Effector memory CD4-positive, alpha-beta T cell (primary cell): ENCODE results near the gene SNX10.
A peak's percentile ranks its signal among the peaks of the same experiment; 100 is the strongest.

ENCODE experiments used
- DNase-seq, 3 donors: peaks; one replicate each; pipeline ENCODE4 v3.0.0-alpha.2; 2020
- H3K27ac ChIP-seq: 2 replicates; pipeline ENCODE4 v1.7.0; 2013; ENCODE audit warnings: mild to moderate bottlenecking, low read length, moderate library complexity; ENCODE audit not compliant: insufficient read depth, poor library complexity, severe bottlenecking
- H3K27me3 ChIP-seq: replicated peaks from 2 replicates; pipeline ENCODE4 v1.7.0; 2013; ENCODE audit warnings: mild to moderate bottlenecking, low read length; ENCODE audit not compliant: insufficient read depth, control insufficient read depth, poor library complexity, severe bottlenecking
- H3K36me3 ChIP-seq: 2 replicates; pipeline ENCODE4 v1.7.0; 2013; ENCODE audit warnings: mild to moderate bottlenecking, low read length, moderate library complexity; ENCODE audit not compliant: control insufficient read depth, insufficient read depth
- H3K4me1 ChIP-seq: 2 replicates; pipeline ENCODE4 v1.7.0; 2013; ENCODE audit warnings: low read length, mild to moderate bottlenecking; ENCODE audit not compliant: control insufficient read depth, insufficient read depth, poor library complexity, severe bottlenecking
- H3K4me3 ChIP-seq: 2 replicates; pipeline ENCODE4 v1.7.0; 2013; ENCODE audit warnings: low read length, low read depth, mild to moderate bottlenecking; ENCODE audit not compliant: insufficient read depth, poor library complexity, severe bottlenecking
- H3K9me3 ChIP-seq: 2 replicates; pipeline ENCODE4 v1.7.0; 2013; ENCODE audit warnings: mild to moderate bottlenecking, low read length, moderate library complexity; ENCODE audit not compliant: control insufficient read depth

The SNX10 gene

GRCh38 chr7:26376175-26376917, 84.7 kb downstream of the SNX10 start:
- no peak overlapping the region for H3K27ac ChIP-seq
- H3K4me1 ChIP-seq = no peaks in the 10 kb centered on the region
- no peaks in the 10 kb centered on the region for H3K36me3 ChIP-seq
- H3K9me3 ChIP-seq = no peaks in the 10 kb centered on the region
- peak in 2 of 3 donors; percentile 18 to 29 for DNase-seq
- H3K27me3 ChIP-seq = no peaks in the 10 kb centered on the region
- peak overlapping the region; percentile 63 for H3K4me3 ChIP-seq

GRCh38 chr7:26378016-26378415, 86.4 kb downstream of the SNX10 start:
- Histone ChIP-seq H3K36me3 (no peaks in the 10 kb centered on the region), H3K4me3 (no peak overlapping the region), H3K27ac (no peak overlapping the region), H3K27me3 (no peaks in the 10 kb centered on the region), H3K4me1 (no peaks in the 10 kb centered on the region), H3K9me3 (no peaks in the 10 kb centered on the region)
- no peak for DNase-seq

DNA sequence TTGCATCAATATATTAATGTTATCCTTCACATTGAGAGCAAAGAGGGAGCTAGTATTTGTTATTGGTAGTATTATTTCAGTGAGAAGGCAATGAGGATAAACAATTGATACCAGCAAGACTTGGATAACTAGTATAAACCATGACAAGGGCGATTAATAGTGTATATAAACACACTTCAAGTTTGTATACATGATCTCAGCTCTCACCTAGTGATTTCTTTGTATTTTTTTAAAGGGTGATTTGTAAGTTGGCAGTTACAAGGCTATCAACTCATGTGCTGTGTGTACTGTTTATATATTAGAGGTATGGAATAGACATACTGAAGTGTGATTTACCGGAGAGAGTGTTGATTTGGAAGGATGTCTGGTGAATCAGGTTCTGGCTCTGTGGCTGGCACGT, 88.0 kb downstream of the SNX10 start:
- no peaks in the 10 kb centered on the region for H3K4me1 ChIP-seq
- no peak for DNase-seq
- H3K36me3 ChIP-seq = no peaks in the 10 kb centered on the region
- no peak overlapping the region for H3K4me3 ChIP-seq
- H3K27ac ChIP-seq = no peak overlapping the region
- H3K27me3 ChIP-seq = no peaks in the 10 kb centered on the region
- no peaks in the 10 kb centered on the region for H3K9me3 ChIP-seq

DNA sequence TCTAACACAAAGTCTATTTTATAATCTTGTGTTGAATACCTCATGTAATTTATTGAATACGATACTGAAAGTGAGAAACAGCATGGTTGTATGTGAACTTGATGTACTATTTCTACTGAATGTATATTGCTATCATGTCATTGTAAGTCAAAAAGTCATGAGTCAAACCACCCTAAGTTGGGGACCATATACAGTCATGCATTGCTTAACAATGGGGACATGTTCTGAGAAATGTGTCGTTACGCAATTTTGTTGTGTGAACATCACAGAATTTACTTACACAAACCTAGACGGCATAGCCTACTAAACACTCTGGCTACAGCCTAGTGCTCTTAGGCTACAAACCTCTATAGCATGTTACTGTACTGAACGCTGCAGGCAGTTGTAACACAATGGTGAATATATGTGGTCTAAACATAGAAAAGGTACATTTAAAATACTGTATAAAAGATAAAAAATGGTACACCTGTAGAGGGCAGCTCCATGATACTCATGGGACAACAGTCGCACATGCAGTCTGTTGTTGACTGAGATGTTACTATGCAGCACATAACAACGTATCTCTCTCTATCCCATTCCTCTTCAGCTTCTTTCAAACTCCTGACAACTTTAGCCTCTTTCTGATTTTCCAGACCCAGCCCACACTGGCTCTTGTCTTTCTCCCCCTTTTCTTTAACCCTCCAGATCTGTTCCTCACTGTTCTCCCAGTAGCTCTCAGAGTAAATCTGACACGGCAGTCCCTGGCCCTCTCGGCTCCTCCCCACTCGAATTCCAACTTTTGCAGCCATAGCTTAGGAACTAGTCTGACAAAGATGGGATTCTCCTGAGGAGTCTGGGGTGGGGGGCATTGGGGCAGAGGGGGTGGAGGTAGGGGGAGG, 90.1 kb downstream of the SNX10 start:
- Histone ChIP-seq H3K4me3 (no peak overlapping the region), H3K4me1 (no peaks in the 10 kb centered on the region), H3K9me3 (no peaks in the 10 kb centered on the region), H3K36me3 (no peaks in the 10 kb centered on the region), H3K27me3 (no peaks in the 10 kb centered on the region), H3K27ac (no peak overlapping the region)
- no peak for DNase-seq

- H3K4me3 ChIP-seq = no peak overlapping the region
- DNase-seq = no peak
- H3K9me3 ChIP-seq = no peaks in the 10 kb centered on the region
- H3K27me3 ChIP-seq = no peaks in the 10 kb centered on the region
- no peaks in the 10 kb centered on the region for H3K4me1 ChIP-seq
- H3K27ac ChIP-seq = no peak overlapping the region
- no peaks in the 10 kb centered on the region for H3K36me3 ChIP-seq
Measured at GRCh38 chr7:26385240-26385639, 93.6 kb downstream of the SNX10 start.

DNA sequence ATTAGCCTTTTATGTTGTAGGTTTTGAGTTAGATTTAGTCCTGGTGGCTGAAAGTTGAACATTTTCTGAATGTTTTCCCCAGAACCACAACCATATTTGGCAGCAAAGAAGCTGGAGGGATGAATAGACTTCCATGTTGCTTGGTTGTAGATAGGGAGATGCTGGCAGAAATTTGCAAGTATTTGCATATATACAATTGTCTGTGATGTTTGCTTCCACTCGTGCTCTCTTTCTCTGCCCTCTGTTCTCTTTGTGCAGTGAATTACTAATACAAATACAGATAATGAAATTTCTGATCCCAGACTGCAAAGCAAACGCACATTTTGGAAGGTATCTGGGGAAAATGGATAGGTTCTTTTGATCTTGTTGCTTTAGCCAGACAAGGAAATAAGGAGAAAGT, 96.1 kb downstream of the SNX10 start:
- Histone ChIP-seq H3K4me1 (no peaks in the 10 kb centered on the region), H3K9me3 (no peaks in the 10 kb centered on the region), H3K27me3 (no peaks in the 10 kb centered on the region), H3K36me3 (no peaks in the 10 kb centered on the region), H3K27ac (no peak overlapping the region), H3K4me3 (no peak overlapping the region)
- no peak for DNase-seq

GRCh38 chr7:26388256-26388655, 96.6 kb downstream of the SNX10 start:
- Histone ChIP-seq H3K36me3 (no peaks in the 10 kb centered on the region), H3K4me3 (no peak overlapping the region), H3K9me3 (no peaks in the 10 kb centered on the region), H3K4me1 (no peaks in the 10 kb centered on the region), H3K27me3 (no peaks in the 10 kb centered on the region), H3K27ac (no peak overlapping the region)
- no peak for DNase-seq

DNA sequence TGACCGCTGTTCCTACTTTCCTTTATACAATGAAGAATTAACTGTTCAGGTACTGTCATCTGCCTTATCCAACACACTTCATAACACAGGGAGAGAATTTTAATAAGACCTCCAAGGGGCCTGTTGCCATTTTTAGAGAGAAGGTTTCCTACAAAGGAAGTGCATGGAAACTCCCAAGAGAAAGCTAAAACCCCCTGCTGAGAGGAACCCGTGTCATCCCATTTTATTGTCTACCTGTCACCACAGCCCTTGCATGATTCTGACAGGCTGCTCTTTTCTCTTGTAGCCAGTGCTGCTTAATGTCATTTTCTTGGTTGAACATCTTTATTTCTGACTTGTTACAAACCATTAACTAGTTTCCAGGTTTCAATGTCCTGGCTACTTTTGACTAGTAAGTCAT, 98.4 kb downstream of the SNX10 start:
- Histone ChIP-seq H3K4me3 (no peak overlapping the region), H3K27ac (no peak overlapping the region), H3K36me3 (no peaks in the 10 kb centered on the region), H3K9me3 (no peaks in the 10 kb centered on the region), H3K27me3 (no peaks in the 10 kb centered on the region), H3K4me1 (no peaks in the 10 kb centered on the region)
- DNase-seq = no peak

- no peak for DNase-seq
- peaks cover 11% of the 10 kb centered on the region for H3K27me3 ChIP-seq
- no peaks in the 10 kb centered on the region for H3K9me3 ChIP-seq
- H3K36me3 ChIP-seq = no peaks in the 10 kb centered on the region
- H3K27ac ChIP-seq = no peak overlapping the region
- H3K4me1 ChIP-seq = peaks cover 6% of the 10 kb centered on the region
- no peak overlapping the region for H3K4me3 ChIP-seq
Measured at GRCh38 chr7:26393818-26394217, 102.2 kb downstream of the SNX10 start.

- no peak for DNase-seq
- Histone ChIP-seq H3K9me3 (no peaks in the 10 kb centered on the region), H3K27me3 (peaks cover 22% of the 10 kb centered on the region), H3K27ac (no peak overlapping the region), H3K36me3 (no peaks in the 10 kb centered on the region), H3K4me1 (peaks cover 10% of the 10 kb centered on the region), H3K4me3 (no peak overlapping the region)
Measured at GRCh38 chr7:26397332-26397731, 105.7 kb downstream of the SNX10 start.
